ENCODE measurements around the gene KRTAP10-6.

Gene KRTAP10-6

DNA sequence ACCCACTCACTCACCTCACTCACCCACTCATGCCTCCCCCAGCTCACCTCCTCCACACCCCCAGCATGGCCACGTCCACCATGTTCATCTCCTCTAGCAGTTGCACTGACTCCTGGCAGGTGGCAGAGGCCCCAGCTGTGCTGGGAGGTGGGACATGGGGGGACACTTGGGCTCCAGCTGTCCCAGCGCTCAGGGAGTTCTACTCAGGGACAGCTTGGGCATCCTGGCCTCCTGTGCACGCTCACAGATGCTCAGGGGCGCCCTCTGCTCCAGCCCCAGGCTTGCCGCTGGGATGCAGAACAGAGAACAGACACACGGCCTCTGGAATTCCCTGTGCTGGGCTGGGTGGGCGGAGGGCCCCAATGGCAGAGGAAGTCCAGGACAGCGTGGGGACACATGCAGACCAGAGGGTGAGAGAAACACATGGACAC is 24.8 kb upstream of the KRTAP10-6 start:
- Histone ChIP-seq H3K4me1 (ENCODE audit: control insufficient read depth, insufficient read depth, low read length) (no peaks in the 10 kb centered on the region), H3K36me3 (ENCODE audit: control insufficient read depth in 2 of 2, insufficient read depth in 2 of 2, low read length in 2 of 2) (no peaks in the 10 kb centered on the region), H3K4me3 (ENCODE audit: low read length in 2 of 2) (no peak overlapping the region), H3K27ac (ENCODE audit: low read length) (no peak overlapping the region), H3K9me3 (ENCODE audit: control insufficient read depth in 2 of 2, low read length in 2 of 2) (peaks cover 7 to 8% of the 10 kb centered on the region in 2 donors), H3K27me3 (ENCODE audit: control insufficient read depth in 1 of 2, insufficient read depth in 2 of 2, low read length in 2 of 2) (peaks cover 2 to 8% of the 10 kb centered on the region in 2 donors), H3K9ac (ENCODE audit: low read length in 2 of 2) (no peak overlapping the region)

- Histone ChIP-seq H3K36me3 (ENCODE audit: control insufficient read depth in 2 of 2, insufficient read depth in 2 of 2, low read length in 2 of 2) (no peaks in the 10 kb centered on the region), H3K9me3 (ENCODE audit: control insufficient read depth in 2 of 2, low read length in 2 of 2) (peaks cover 2 to 12% of the 10 kb centered on the region in 2 donors), H3K4me1 (ENCODE audit: control insufficient read depth, insufficient read depth, low read length) (no peaks in the 10 kb centered on the region), H3K4me3 (ENCODE audit: low read length in 2 of 2) (no peak overlapping the region), H3K9ac (ENCODE audit: low read length in 2 of 2) (no peak overlapping the region), H3K27me3 (ENCODE audit: control insufficient read depth in 1 of 2, insufficient read depth in 2 of 2, low read length in 2 of 2) (peaks cover 2 to 8% of the 10 kb centered on the region in 2 donors), H3K27ac (ENCODE audit: low read length) (no peak overlapping the region)
Observed at GRCh38 chr21:44616591-44616926, 24.3 kb upstream of the KRTAP10-6 start.

GRCh38 chr21:44615911-44616590 is 23.7 kb upstream of the KRTAP10-6 start:
- peaks cover 2 to 8% of the 10 kb centered on the region in 2 donors for H3K27me3 ChIP-seq (ENCODE audit: control insufficient read depth in 1 of 2, insufficient read depth in 2 of 2, low read length in 2 of 2)
- peaks cover 2 to 14% of the 10 kb centered on the region in 2 donors for H3K9me3 ChIP-seq (ENCODE audit: control insufficient read depth in 2 of 2, low read length in 2 of 2)
- no peak overlapping the region for H3K9ac ChIP-seq (ENCODE audit: low read length in 2 of 2)
- no peak overlapping the region for H3K4me3 ChIP-seq (ENCODE audit: low read length in 2 of 2)
- no peaks in the 10 kb centered on the region for H3K4me1 ChIP-seq (ENCODE audit: control insufficient read depth, insufficient read depth, low read length)
- H3K36me3 ChIP-seq (ENCODE audit: control insufficient read depth in 2 of 2, insufficient read depth in 2 of 2, low read length in 2 of 2) = no peaks in the 10 kb centered on the region
- H3K27ac ChIP-seq (ENCODE audit: low read length) = no peak overlapping the region

DNA sequence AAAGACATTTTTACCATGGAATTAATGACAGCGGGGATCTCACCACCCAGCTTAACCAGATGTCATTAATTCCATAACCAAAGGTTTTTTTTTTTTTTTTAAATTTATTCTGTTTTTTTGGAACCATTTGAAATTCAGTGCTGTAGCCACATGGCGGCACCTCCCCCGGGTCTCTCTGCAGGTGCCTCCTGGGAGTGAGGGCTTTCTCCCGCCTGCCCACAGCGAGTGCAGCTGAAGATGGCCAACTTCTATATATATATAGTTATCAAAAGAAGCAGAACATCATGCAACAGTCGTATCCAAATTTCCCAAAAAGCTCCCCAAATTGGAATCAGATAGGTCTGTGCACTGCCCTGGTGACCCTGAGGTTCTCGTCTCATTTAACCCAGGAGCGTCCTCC is 23.2 kb upstream of the KRTAP10-6 start:
- Histone ChIP-seq H3K27ac (ENCODE audit: low read length) (no peak overlapping the region), H3K4me1 (ENCODE audit: control insufficient read depth, insufficient read depth, low read length) (no peaks in the 10 kb centered on the region), H3K27me3 (ENCODE audit: control insufficient read depth in 1 of 2, insufficient read depth in 2 of 2, low read length in 2 of 2) (peaks cover 2 to 8% of the 10 kb centered on the region in 2 donors), H3K4me3 (ENCODE audit: low read length in 2 of 2) (no peak overlapping the region), H3K9ac (ENCODE audit: low read length in 2 of 2) (no peak overlapping the region), H3K36me3 (ENCODE audit: control insufficient read depth in 2 of 2, insufficient read depth in 2 of 2, low read length in 2 of 2) (no peaks in the 10 kb centered on the region), H3K9me3 (ENCODE audit: control insufficient read depth in 2 of 2, low read length in 2 of 2) (peaks cover 2 to 14% of the 10 kb centered on the region in 2 donors)

DNA sequence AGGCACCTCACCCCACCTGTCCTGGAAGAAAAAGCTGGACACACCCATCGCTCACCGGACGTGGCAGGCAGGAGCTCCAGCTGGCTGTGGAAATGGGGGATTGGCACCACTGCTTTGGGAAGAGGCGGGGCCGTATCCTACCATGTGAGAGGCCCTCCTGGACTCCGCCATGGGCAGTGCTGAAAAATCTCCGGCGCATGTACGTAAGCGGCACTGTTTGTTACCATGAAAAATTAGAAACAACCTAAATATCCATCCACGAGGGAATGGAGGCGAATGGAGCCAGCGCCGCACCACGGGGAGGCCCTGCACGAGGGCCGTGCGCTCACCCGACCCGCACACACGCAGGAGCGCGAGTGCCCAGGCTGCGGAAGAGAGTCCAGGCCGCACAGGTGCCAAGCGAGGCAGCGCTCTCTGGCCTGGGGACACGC is 22.7 kb upstream of the KRTAP10-6 start:
- Histone ChIP-seq H3K36me3 (ENCODE audit: control insufficient read depth in 2 of 2, insufficient read depth in 2 of 2, low read length in 2 of 2) (no peaks in the 10 kb centered on the region), H3K27me3 (ENCODE audit: control insufficient read depth in 1 of 2, insufficient read depth in 2 of 2, low read length in 2 of 2) (peaks cover 2 to 8% of the 10 kb centered on the region in 2 donors), H3K9ac (ENCODE audit: low read length in 2 of 2) (no peak overlapping the region)

GRCh38 chr21:44614161-44614631 is 21.9 kb upstream of the KRTAP10-6 start:
- Histone ChIP-seq H3K4me1 (ENCODE audit: control insufficient read depth, insufficient read depth, low read length) (no peaks in the 10 kb centered on the region), H3K27me3 (ENCODE audit: control insufficient read depth in 1 of 2, insufficient read depth in 2 of 2, low read length in 2 of 2) (peaks cover 2 to 8% of the 10 kb centered on the region in 2 donors), H3K9ac (ENCODE audit: low read length in 2 of 2) (no peak overlapping the region), H3K36me3 (ENCODE audit: control insufficient read depth in 2 of 2, insufficient read depth in 2 of 2, low read length in 2 of 2) (no peaks in the 10 kb centered on the region), H3K4me3 (ENCODE audit: low read length in 2 of 2) (no peak overlapping the region), H3K9me3 (ENCODE audit: control insufficient read depth in 2 of 2, low read length in 2 of 2) (peaks cover 3 to 9% of the 10 kb centered on the region in 2 donors), H3K27ac (ENCODE audit: low read length) (no peak overlapping the region)

More for the DNA sequence above, 22.7 kb upstream of the KRTAP10-6 start:
- no peak overlapping the region for H3K27ac ChIP-seq (ENCODE audit: low read length)
- H3K9me3 ChIP-seq (ENCODE audit: control insufficient read depth in 2 of 2, low read length in 2 of 2) = peaks cover under 1 to 12% of the 10 kb centered on the region in 2 donors
- H3K4me3 ChIP-seq (ENCODE audit: low read length in 2 of 2) = no peak overlapping the region
- no peaks in the 10 kb centered on the region for H3K4me1 ChIP-seq (ENCODE audit: control insufficient read depth, insufficient read depth, low read length)

GRCh38 chr21:44613386-44614155 is 21.3 kb upstream of the KRTAP10-6 start:
- H3K27ac ChIP-seq (ENCODE audit: low read length) = no peak overlapping the region
- no peak overlapping the region for H3K4me3 ChIP-seq (ENCODE audit: low read length in 2 of 2)
- H3K9me3 ChIP-seq (ENCODE audit: control insufficient read depth in 2 of 2, low read length in 2 of 2) = peaks cover 3 to 6% of the 10 kb centered on the region in 2 donors
- H3K27me3 ChIP-seq (ENCODE audit: control insufficient read depth in 1 of 2, insufficient read depth in 2 of 2, low read length in 2 of 2) = peaks cover 2 to 6% of the 10 kb centered on the region in 2 donors
- no peak overlapping the region for H3K9ac ChIP-seq (ENCODE audit: low read length in 2 of 2)
- H3K36me3 ChIP-seq (ENCODE audit: control insufficient read depth in 2 of 2, insufficient read depth in 2 of 2, low read length in 2 of 2) = no peaks in the 10 kb centered on the region
- no peaks in the 10 kb centered on the region for H3K4me1 ChIP-seq (ENCODE audit: control insufficient read depth, insufficient read depth, low read length)

GRCh38 chr21:44612669-44613229 is 20.4 kb upstream of the KRTAP10-6 start:
- peaks cover 2 to 6% of the 10 kb centered on the region in 2 donors for H3K27me3 ChIP-seq (ENCODE audit: control insufficient read depth in 1 of 2, insufficient read depth in 2 of 2, low read length in 2 of 2)
- no peak overlapping the region for H3K27ac ChIP-seq (ENCODE audit: low read length)
- no peaks in the 10 kb centered on the region for H3K4me1 ChIP-seq (ENCODE audit: control insufficient read depth, insufficient read depth, low read length)
- H3K4me3 ChIP-seq (ENCODE audit: low read length in 2 of 2) = no peak overlapping the region
- no peaks in the 10 kb centered on the region for H3K36me3 ChIP-seq (ENCODE audit: control insufficient read depth in 2 of 2, insufficient read depth in 2 of 2, low read length in 2 of 2)
- H3K9ac ChIP-seq (ENCODE audit: low read length in 2 of 2) = no peak overlapping the region
- peaks cover 3 to 6% of the 10 kb centered on the region in 2 donors for H3K9me3 ChIP-seq (ENCODE audit: control insufficient read depth in 2 of 2, low read length in 2 of 2)

- no peak within 1 kb of the TSS for H3K4me3 ChIP-seq (ENCODE audit: low read length in 2 of 2)
- H3K27ac ChIP-seq (ENCODE audit: low read length) = no peak within 1 kb of the TSS
- no peak within 1 kb of the TSS for H3K9ac ChIP-seq (ENCODE audit: low read length in 2 of 2)
- no peaks in the 10 kb centered on the region for H3K4me1 ChIP-seq (ENCODE audit: control insufficient read depth, insufficient read depth, low read length)
- H3K27me3 ChIP-seq (ENCODE audit: control insufficient read depth in 1 of 2, insufficient read depth in 2 of 2, low read length in 2 of 2) = peaks cover 2 to 6% of the 10 kb centered on the region in 2 donors
- no peaks in the 10 kb centered on the region for H3K36me3 ChIP-seq (ENCODE audit: control insufficient read depth in 2 of 2, insufficient read depth in 2 of 2, low read length in 2 of 2)
- peaks cover 3 to 6% of the 10 kb centered on the region in 2 donors for H3K9me3 ChIP-seq (ENCODE audit: control insufficient read depth in 2 of 2, low read length in 2 of 2)
Observed at GRCh38 chr21:44612029-44612486, 19.8 kb upstream of the KRTAP10-6 start, which contains the start of gene KRTAP10-8. Gene KRTAP10-8, plus strand, starts transcription at chr21:44612079. Its CDS starts 22 bp downstream, at chr21:44612101.

DNA sequence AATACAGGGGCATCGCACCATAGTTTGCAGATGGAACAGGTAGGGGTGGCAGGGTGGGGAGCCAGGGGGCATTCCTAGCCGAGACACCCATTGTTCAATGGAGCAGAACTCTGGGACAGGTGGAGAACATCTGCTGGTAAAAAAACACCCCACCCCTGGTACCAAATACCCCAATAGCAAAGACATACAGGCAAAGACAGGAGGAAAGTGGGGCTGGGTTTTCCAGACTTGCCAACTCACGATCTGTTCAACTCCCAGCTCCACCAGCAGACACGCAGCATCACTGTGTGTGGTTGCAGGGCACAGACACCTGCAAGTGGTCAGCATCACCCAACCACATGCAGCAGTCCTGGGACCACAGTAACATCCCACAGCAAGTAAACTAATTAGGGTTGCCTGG is 19.2 kb upstream of the KRTAP10-6 start:
- Histone ChIP-seq H3K9me3 (ENCODE audit: control insufficient read depth in 2 of 2, low read length in 2 of 2) (peaks cover 3 to 6% of the 10 kb centered on the region in 2 donors), H3K27me3 (ENCODE audit: control insufficient read depth in 1 of 2, insufficient read depth in 2 of 2, low read length in 2 of 2) (peaks cover 2 to 6% of the 10 kb centered on the region in 2 donors), H3K9ac (ENCODE audit: low read length in 2 of 2) (no peak overlapping the region), H3K4me1 (ENCODE audit: control insufficient read depth, insufficient read depth, low read length) (no peaks in the 10 kb centered on the region), H3K36me3 (ENCODE audit: control insufficient read depth in 2 of 2, insufficient read depth in 2 of 2, low read length in 2 of 2) (no peaks in the 10 kb centered on the region), H3K4me3 (ENCODE audit: low read length in 2 of 2) (no peak overlapping the region), H3K27ac (ENCODE audit: low read length) (no peak overlapping the region)
